OCI-LY3 (cell line): ENCODE data around the gene KREMEN1.

Source experiments
- H2AFZ ChIP-seq: fragments of 200-600, 300-600 bp; shearing (Covaris generic); 2 replicates; pipeline ENCODE4 v1.6.0; 2014; ENCODE audit warnings: antibody characterized with exemption, low read depth, low read length
- H3K27ac ChIP-seq: fragments of 200-600, 300-600 bp; sonication (generic); 2 replicates; pipeline ENCODE4 v1.5.1; 2014; ENCODE audit warnings: mild to moderate bottlenecking, low read length, moderate library complexity, mixed read lengths
- H3K27me3 ChIP-seq: fragments of 200-600, 300-600 bp; sonication (generic); 2 replicates; pipeline ENCODE4 v1.6.1; 2014; ENCODE audit warnings: low read depth, low read length, mixed read lengths
- H3K36me3 ChIP-seq: fragments of 200-600, 300-600 bp; sonication (generic); replicated peaks from 2 replicates; pipeline ENCODE3; 2014; ENCODE audit warnings: low read depth, low read length, mixed read lengths
- H3K4me1 ChIP-seq: fragments of 300-600, 200-600 bp; sonication (generic); 2 replicates; pipeline ENCODE4 v1.6.1; 2014; ENCODE audit warnings: low read length, mixed read lengths
- H3K4me2 ChIP-seq: fragments of 200-600, 300-600 bp; sonication (generic); 2 replicates; pipeline ENCODE4 v1.6.1; 2014; ENCODE audit warnings: low read length, mixed read lengths
- H3K4me3 ChIP-seq: fragments of 300-600, 200-600 bp; sonication (generic); 2 replicates; pipeline ENCODE4 v1.5.1; 2014; ENCODE audit warnings: antibody characterized with exemption, mild to moderate bottlenecking, low read length, moderate library complexity
- H3K79me2 ChIP-seq: fragments of 300-600, 200-600 bp; shearing (Covaris generic); 2 replicates; pipeline ENCODE4 v1.6.1; 2014; ENCODE audit warnings: mild to moderate bottlenecking, low read length, mixed read lengths
- H3K9ac ChIP-seq: fragments of 300-600, 200-600 bp; shearing (Covaris generic); 2 replicates; pipeline ENCODE4 v1.6.0; 2014; ENCODE audit warnings: mild to moderate bottlenecking, low read length, moderate library complexity
- H3K9me3 ChIP-seq: fragments of 200-600, 300-600 bp; shearing (Covaris generic); 2 replicates; pipeline ENCODE4 v1.6.1; 2014; ENCODE audit warnings: low read length, mixed read lengths; ENCODE audit not compliant: insufficient read depth
- H4K20me1 ChIP-seq: fragments of 200-600, 300-600 bp; sonication (generic); 2 replicates; pipeline ENCODE4 v1.6.1; 2016; ENCODE audit warnings: low read length, mixed read lengths; ENCODE audit not compliant: insufficient read depth
- CTCF ChIP-seq: fragments of 200-600, 300-600 bp; sonication (generic); IDR thresholded peaks from 2 replicates; pipeline ENCODE4 v1.5.1; 2014; ENCODE audit warnings: antibody characterized with exemption, low read length, low read depth
- EZH2phosphoT487 ChIP-seq: fragments of 200-600 bp; shearing (Covaris generic); IDR thresholded peaks from 2 replicates; pipeline ENCODE4 v1.6.1; 2018; ENCODE audit warnings: antibody characterized with exemption, mixed run types, low read depth

KREMEN1 gene

DNA sequence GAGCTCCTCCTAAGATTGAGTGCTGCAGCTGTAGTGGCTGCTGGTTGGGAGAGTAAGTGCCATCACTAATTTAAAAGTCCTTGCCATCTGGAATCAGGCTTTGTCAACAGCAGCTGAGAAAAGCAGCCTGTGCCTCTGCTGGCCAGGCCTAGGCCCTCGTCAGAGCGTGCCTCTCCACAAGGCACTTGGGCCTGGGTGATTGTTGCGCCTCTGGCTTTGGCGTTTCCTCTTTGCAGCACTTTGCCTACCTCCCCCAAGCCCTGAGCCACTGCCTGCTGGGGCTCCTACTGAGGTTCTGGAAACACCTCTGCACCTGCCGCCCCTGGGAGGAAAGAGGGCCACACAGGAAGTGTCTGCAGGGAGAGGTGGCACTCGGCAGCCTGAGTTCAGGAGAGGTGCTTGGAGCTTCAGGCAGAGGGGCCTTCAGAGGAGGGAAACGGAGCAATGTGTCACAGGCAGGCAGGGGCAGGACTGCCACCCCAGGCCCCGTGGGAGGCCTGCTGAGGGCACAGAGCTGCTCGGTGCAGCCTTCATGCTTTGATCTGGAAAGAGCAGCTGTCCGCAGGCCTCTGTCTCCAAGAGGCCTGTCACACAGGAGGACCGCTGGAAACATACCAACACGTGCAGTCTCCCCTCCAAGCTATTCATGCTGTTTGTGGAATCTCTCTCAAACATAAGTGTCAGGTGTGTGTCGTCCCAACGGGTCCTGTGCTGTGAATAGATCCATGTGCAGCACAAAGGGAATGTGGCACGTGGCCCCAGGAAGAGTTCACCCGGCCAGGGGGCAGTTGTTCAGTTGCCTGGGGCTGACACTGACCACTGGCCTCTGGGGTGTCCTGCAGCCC lies 71.3 kb downstream of the KREMEN1 start:
- Histone ChIP-seq H3K27ac (no peak overlapping the region), H3K4me2 (no peak overlapping the region)

GRCh38 chr22:29144786-29145160 lies 71.9 kb downstream of the KREMEN1 start:
- Histone ChIP-seq H3K4me3 (no peak overlapping the region), H3K36me3 (no peaks in the 10 kb centered on the region), H3K27ac (no peak overlapping the region), H3K4me2 (no peak overlapping the region), H3K4me1 (no peaks in the 10 kb centered on the region), H3K9me3 (no peaks in the 10 kb centered on the region), H3K79me2 (no peaks in the 10 kb centered on the region), H2AFZ (no peak overlapping the region), H3K9ac (no peak overlapping the region), H3K27me3 (peaks cover 20% of the 10 kb centered on the region), H4K20me1 (no peaks in the 10 kb centered on the region)
- TF ChIP-seq CTCF, result no peak
- no peak for TF ChIP-seq EZH2phosphoT487

More for the DNA sequence above, 71.3 kb downstream of the KREMEN1 start:
- Histone ChIP-seq H3K4me3 (no peak overlapping the region), H3K79me2 (no peaks in the 10 kb centered on the region), H3K9ac (no peak overlapping the region), H3K36me3 (no peaks in the 10 kb centered on the region), H2AFZ (no peak overlapping the region), H4K20me1 (no peaks in the 10 kb centered on the region), H3K4me1 (no peaks in the 10 kb centered on the region), H3K27me3 (peaks cover 17% of the 10 kb centered on the region), H3K9me3 (no peaks in the 10 kb centered on the region)
- no peak for TF ChIP-seq EZH2phosphoT487
- no peak for TF ChIP-seq CTCF

DNA sequence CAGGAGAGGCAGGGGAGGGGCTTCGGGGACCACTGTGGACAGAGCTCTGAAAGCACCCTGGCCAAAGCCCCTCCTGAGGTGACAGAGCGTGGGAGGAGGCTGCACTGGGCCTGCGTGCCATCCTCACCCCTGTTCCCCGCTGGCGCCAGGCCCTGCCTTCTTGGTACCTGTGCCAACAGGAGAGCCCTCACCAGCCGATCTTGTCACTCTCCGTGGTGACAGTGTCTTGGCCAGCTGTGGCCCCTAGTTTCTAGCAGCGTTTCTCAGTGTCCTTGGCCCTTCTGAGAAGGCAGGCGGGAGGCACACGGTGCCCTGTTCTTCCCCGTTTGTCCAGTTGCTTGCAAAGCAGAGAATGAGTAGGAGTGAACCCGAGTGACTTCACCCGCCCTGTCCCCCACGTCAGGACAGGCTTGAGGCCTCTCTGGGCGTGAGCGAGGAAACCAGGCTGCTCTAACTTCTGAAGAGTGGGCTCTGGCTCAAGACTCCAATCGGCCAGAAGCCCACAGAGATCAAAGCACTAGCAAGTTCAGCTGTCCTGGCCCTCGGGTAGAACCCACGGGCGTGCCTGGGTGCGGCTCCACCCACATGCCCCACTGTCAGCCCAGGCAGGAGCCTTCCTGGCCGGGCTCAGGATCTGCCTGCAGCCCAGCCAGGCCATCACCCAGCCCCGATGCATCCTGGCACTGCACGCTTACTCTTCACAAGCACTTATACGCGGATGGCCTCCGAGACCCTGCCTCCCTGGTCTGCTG lies 72.7 kb downstream of the KREMEN1 start:
- Histone ChIP-seq H3K36me3 (no peaks in the 10 kb centered on the region), H3K4me2 (no peak overlapping the region), H3K79me2 (no peaks in the 10 kb centered on the region), H3K4me1 (no peaks in the 10 kb centered on the region), H2AFZ (no peak overlapping the region), H3K27me3 (peaks cover 21% of the 10 kb centered on the region), H3K9me3 (no peaks in the 10 kb centered on the region), H4K20me1 (no peaks in the 10 kb centered on the region), H3K4me3 (no peak overlapping the region), H3K27ac (no peak overlapping the region), H3K9ac (no peak overlapping the region)
- TF ChIP-seq CTCF (no peak), EZH2phosphoT487 (no peak)

DNA sequence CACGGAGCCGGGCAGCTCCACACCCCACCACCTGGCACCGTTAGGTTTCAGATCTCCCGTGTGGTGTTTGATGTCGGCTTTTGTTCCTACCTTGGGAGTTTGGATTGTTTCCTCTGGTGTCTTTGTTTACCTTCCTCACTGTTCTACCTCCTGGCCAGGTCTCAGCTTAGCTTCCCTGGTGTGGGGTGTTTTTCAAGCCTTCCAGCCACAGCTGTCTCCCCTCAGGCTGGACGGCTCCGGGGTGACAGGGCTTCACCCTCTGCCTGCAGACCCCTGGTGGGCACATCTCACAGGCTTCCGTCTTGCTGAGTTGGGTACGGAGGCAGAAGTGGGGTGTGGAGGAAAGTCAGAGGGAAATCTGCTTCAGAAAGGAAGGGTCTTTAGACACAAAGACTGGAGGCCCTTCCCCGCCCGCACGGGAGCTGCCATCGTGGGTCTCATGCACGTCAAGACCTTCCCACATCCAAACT lies 73.3 kb downstream of the KREMEN1 start:
- Histone ChIP-seq H3K4me3 (no peak overlapping the region), H3K9me3 (no peaks in the 10 kb centered on the region), H3K27me3 (peaks cover 18% of the 10 kb centered on the region), H3K79me2 (no peaks in the 10 kb centered on the region), H2AFZ (no peak overlapping the region), H3K4me2 (no peak overlapping the region), H4K20me1 (no peaks in the 10 kb centered on the region), H3K4me1 (no peaks in the 10 kb centered on the region), H3K36me3 (no peaks in the 10 kb centered on the region), H3K9ac (no peak overlapping the region), H3K27ac (no peak overlapping the region)
- TF ChIP-seq CTCF (no peak), EZH2phosphoT487 (no peak)
